Stimulated activated naive CD8-positive, alpha-beta T cell treated with anti-CD3 and anti-CD28 coated beads, Interleukin-15, amount 100 ng/mL, for 72 hours (primary cell): ENCODE measurements around the gene CLEC4D.
"Not testable (repeated sequence)": the region's sequence is repeated elsewhere in the genome, so short reads cannot be mapped to it uniquely, and the experiment has no call there.

Experiments used
- ATAC-seq: fragments of 150-1000 bp; cut with Tn5 transposase; 2 replicates; pipeline ENCODE4 v1.10.0; 2021; ENCODE audit warnings: mild to moderate bottlenecking, moderate library complexity
- DNase-seq, 2 donors: peaks; one replicate each; pipeline ENCODE4 v3.0.0; 2021 to 2022
- H3K27ac Mint-ChIP-seq, 2 donors: one replicate each; pipeline ENCODE4 v1.8.0; 2022; ENCODE audit warnings: mild to moderate bottlenecking in 2 of 2, mixed read lengths in 2 of 2, moderate library complexity in 2 of 2
- H3K27me3 Mint-ChIP-seq: one replicate; pipeline ENCODE4 v1.8.0; 2022; ENCODE audit warnings: mixed read lengths
- H3K4me1 Mint-ChIP-seq: one replicate; pipeline ENCODE4 v1.8.0; 2022; ENCODE audit warnings: mild to moderate bottlenecking, mixed read lengths
- H3K4me3 Mint-ChIP-seq, 2 donors: one replicate each; pipeline ENCODE4 v1.8.0; 2022; ENCODE audit warnings: mild to moderate bottlenecking in 2 of 2, mixed read lengths in 2 of 2, moderate library complexity in 1 of 2
- H3K9me3 Mint-ChIP-seq, 2 donors: one replicate each; pipeline ENCODE4 v1.8.0; 2022; ENCODE audit warnings: mixed read lengths in 2 of 2

CLEC4D gene

DNA sequence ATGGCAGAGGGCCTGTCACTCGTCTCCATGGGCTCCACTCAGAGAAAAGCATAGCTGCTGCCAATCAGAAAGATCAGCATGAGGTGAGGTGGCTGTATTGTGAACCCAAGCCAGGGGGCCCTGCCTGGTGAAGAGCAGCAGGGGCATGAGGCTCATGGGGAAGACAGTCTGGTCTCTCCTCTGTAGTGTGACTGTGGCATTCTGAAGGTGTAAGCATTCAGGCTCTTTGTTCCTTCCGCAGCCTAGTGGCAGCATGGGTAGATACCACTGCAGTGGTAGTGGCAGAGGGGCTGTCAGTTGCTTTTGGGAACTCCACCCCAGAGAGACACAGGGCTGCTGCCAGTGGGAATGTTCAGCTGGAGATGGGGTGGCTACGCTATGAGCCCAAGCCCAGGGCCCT, 5.1 kb upstream of the CLEC4D start:
- DNase-seq (no peak), ATAC-seq (no peak)
- Mint-ChIP-seq H3K4me1 (peaks cover 6% of the 10 kb centered on the region), H3K27me3 (peaks cover 12% of the 10 kb centered on the region), H3K9me3 (no peaks in the 10 kb centered on the region), H3K27ac (no peak overlapping the region), H3K4me3 (no peak overlapping the region)

DNA sequence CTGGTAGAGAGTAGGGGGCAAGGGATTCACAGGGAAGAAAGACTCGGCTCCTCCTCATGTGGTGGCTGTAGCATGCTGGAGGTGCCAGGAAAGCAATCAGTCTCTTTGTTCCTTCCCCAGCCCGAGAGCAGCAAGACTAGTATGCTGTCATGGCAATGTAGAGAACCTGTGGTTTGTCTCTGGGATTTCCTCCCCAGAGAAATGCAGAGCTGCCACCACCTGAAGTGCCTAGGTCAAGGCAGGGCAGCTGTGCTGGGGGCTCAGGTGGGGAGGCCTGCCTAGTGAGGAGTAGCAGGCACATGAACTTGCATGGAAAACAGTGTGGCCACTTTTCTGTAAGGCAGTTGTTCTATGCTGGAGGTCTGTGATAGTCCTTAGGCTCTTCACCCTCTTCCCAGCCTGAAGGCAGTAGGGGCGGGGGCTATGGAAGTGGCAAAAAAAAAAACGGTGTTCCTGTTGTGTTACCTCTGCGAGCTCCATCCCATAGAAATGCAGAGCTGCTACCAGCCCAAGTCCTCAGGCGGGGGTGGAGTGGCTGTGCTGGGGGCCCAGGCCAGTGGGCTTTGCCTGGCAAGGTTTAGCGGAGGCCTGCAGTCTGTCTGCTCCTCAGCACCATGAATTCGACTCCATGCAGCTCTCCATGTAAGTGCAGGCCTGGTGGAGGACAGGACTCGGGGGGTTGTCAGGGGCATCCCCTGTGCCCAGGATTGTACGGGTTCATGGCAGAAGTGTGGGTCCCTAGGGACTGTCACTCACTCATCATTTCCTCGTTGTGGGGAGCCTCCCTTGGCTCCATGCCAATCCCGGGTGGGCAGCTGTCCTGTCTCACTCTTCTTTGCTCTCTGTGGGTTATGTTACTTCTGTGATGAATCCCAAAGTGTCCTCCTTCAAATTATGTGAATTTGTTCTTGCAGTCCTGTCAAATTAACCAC, 4.1 kb upstream of the CLEC4D start:
- Mint-ChIP-seq H3K27ac (peak overlapping the region in 1 of 2 donors; percentile 5), H3K27me3 (peaks cover 17% of the 10 kb centered on the region), H3K9me3 (no peaks in the 10 kb centered on the region), H3K4me1 (peaks cover 6% of the 10 kb centered on the region), H3K4me3 (no peak overlapping the region)
- no peak for ATAC-seq
- DNase-seq, result no peak

DNA sequence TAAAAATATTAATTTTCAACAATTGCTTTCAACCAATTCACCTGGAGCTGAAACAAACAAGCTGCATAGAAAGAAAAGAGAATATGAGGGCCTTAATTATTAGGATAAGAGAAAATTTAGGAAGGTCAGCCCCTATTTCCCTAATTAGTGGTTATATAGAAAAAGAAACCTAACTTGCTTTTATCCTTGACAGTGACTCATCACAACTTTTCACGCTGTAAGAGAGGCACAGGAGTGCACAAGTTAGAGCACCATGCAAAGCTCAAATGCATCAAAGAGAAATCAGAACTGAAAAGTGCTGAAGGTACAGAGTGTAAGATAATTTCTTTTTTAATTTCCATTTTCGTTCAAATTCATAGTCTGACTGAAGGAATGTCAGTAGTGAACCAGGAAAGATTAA, 4.7 kb downstream of the CLEC4D start:
- Mint-ChIP-seq H3K4me3 (no peak overlapping the region), H3K4me1 (no peaks in the 10 kb centered on the region), H3K27ac (no peak overlapping the region), H3K9me3 (no peaks in the 10 kb centered on the region), H3K27me3 (peaks cover 48% of the 10 kb centered on the region)
- no peak for ATAC-seq
- DNase-seq, result no peak

DNA sequence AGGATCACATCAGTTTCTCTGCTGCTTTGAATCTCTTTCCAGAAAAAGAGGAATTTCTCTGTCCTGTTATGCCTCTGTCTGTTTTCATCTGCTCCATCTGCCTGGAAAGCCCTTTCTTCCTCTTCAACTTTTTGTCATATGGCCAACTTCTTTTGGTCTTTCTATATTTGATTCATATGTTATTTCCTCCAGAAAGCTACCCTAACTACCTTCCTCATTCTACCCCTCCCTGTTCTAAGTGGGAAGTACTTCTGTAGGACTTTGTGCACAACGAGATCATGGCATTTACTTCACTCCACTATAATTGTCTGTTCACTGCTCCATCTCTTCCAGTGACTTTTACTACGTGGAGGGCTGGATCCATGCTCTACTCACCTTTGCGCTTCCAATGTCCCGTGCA, 5.9 kb downstream of the CLEC4D start:
- ATAC-seq (no peak), DNase-seq (no peak)
- no peak overlapping the region for H3K4me3 Mint-ChIP-seq
- H3K27me3 Mint-ChIP-seq, result peaks cover 50% of the 10 kb centered on the region
- no peaks in the 10 kb centered on the region for H3K4me1 Mint-ChIP-seq
- H3K9me3 Mint-ChIP-seq, result peaks cover 0 to under 1% of the 10 kb centered on the region in 2 donors
- H3K27ac Mint-ChIP-seq, result no peak overlapping the region

DNA sequence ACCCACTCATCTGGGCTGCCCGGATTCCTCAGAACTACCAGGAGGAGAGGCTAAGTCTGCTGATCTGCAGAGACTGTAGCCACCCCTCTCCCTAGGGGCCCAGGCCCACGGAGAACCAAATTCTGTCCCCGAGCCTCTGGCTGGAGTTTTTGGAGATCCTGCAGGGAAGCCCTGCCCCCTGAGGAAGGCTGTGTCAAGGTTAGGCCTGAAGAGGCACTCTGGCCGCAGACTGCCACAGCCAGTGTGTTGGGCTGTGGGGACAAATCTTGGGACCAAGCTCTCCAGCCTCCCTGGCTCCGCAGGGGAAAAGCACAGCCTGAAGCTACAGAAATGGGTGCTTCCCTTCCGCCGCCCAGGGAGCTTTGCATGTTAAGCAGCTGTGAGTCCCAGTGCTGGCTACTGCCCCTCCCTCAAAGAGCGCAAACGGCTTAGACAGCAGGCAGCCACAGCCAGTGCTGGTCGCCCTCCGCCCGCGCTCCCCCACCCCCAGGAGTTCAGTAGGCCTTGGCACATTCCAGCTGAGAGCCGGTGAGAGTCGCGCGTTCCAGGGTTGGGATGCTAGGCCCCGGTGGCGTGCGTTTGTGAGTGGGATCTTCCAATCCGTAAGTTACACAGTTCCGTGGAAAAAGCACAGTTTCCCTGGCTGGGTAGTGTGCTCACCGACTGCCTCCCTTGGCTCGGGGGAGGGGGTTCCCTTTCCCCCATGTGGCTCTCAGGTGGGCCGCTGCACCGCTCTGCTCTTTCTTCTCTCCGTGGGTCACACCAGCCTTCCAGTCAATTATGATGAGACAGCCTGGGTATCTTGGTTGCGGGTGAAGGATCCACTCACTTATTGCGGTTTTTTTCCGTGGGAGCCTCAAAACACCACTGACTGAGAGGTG, 14.2 kb downstream of the CLEC4D start:
- Mint-ChIP-seq H3K9me3 (peaks cover 14 to 16% of the 10 kb centered on the region in 2 donors), H3K27me3 (peaks cover 38% of the 10 kb centered on the region), H3K4me3 (no peak overlapping the region), H3K4me1 (no peaks in the 10 kb centered on the region), H3K27ac (no peak overlapping the region)
- DNase-seq, result no peak
- no peak for ATAC-seq

DNA sequence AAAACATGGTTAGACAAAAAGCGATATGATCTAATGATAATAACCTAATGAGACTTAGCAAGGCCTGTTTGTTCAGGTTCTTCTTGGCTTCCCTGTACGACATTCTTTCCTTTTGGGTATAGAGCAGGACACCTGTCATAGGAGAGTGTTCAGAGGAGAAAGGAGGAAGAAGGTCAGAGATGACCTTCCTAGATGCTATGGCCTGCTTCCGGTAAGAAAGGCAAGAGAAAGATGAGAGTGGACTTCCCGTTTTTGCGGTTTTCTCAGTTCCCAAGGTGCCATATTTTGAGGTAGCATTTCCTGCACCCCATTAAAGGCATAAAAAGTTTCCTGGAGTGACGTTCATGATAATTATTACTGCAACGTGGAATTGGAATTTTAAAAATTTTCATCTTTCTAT, 18.7 kb downstream of the CLEC4D start:
- no peak overlapping the region for H3K27ac Mint-ChIP-seq
- DNase-seq, result no peak
- peaks cover 25% of the 10 kb centered on the region for H3K27me3 Mint-ChIP-seq
- ATAC-seq, result no peak
- no peaks in the 10 kb centered on the region for H3K9me3 Mint-ChIP-seq
- no peak overlapping the region for H3K4me3 Mint-ChIP-seq
- H3K4me1 Mint-ChIP-seq, result no peaks in the 10 kb centered on the region

DNA sequence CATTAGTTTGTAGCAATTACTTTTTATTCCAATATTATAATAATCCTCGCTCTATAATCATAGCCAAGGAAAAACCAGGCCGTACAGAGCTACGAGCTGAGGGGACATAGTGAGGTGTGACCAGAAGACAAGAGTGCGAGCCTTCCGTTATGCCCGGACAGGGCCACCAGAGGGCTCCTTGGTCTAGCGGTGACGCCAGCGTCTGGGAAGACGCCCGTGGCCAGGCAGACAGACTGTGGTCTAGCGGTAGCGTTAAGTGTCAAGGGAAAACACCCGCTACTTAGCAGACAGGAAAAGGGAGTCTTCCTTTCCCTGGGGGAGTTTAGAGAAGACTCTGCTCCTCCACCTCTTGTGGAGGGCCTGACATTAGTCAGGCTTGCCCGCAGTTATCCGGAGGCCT, 24.5 kb downstream of the CLEC4D start:
- not testable (repeated sequence) for ATAC-seq, H3K4me3 Mint-ChIP-seq, H3K9me3 Mint-ChIP-seq, H3K27ac Mint-ChIP-seq, DNase-seq
- peaks cover 57% of the 10 kb centered on the region for H3K27me3 Mint-ChIP-seq
- peaks cover 16% of the 10 kb centered on the region for H3K4me1 Mint-ChIP-seq

DNA sequence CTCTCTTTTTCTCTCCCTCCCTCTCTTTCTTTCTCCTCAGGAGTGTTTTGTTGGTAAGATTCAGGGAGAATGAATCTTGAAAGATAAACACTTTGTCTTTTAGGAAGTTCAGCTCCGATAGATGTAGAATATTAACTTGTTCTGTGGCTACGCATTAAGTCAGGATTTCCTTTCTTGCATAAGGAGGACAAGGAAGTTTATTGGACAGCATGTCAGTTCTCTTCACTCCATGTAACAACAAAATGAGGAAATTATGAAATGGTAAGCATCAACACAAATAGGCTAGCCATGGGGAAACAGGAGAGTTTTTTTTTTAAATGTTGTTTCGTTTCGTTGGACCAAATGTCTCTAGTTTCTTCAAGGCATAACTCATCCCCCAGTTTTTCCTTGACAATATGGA, 27.5 kb downstream of the CLEC4D start, which contains the start of gene CLEC4E:
CLEC4E (minus strand) TSS at position 75 of the 400 bp plus-strand sequence. CDS start 108 bp downstream, outside the sequence.
- H3K27ac Mint-ChIP-seq, H3K9me3 Mint-ChIP-seq, DNase-seq, ATAC-seq, H3K4me3 Mint-ChIP-seq: not testable (repeated sequence)
- H3K4me1 Mint-ChIP-seq, result peaks cover 16% of the 10 kb centered on the region
- peaks cover 38% of the 10 kb centered on the region for H3K27me3 Mint-ChIP-seq

DNA sequence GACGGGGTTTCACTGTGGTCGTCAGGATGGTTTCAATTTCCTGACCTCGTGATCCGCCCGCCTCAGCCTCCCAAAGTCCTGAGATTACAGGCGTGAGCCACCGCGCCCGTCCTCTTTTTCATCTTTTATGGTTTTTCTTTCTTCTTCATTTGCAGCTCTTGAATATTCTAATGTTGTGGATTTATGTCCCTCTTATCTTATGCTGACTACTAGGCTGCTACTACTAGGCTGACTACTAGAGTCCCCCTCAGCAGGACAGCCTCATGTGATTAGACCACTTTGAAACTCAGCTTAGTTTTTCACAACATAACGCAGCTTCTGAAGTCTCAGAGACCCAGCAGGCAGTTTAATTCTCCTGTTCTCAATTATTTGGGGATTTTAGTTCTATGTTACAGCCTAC, 28.3 kb downstream of the CLEC4D start:
- H3K27ac Mint-ChIP-seq, result no peak overlapping the region
- H3K27me3 Mint-ChIP-seq, result peaks cover 38% of the 10 kb centered on the region
- ATAC-seq, result no peak
- peaks cover 16% of the 10 kb centered on the region for H3K4me1 Mint-ChIP-seq
- DNase-seq, result no peak
- H3K4me3 Mint-ChIP-seq, result no peak overlapping the region
- peaks cover 0 to 6% of the 10 kb centered on the region in 2 donors for H3K9me3 Mint-ChIP-seq

DNA sequence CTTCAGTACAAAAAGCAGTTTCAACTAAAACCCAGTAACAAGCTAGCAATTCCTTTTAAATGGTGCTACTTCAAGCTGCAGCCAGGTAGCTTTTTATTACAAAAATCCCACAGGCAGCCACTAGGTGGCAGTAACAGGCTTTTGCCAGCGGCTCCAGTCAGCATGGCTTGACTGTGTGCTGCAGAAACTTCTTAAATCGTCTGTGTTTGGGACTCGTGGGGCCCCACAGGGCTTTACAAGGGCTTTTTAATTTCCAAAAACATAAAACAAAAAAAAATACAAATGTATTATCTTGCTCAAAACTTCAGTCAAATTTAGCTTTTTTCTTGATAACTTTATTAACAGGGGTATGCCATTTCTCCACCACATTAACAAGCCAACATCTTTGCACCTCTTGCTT, 31.0 kb downstream of the CLEC4D start:
- H3K27ac Mint-ChIP-seq, result no peak overlapping the region
- DNase-seq, result peak; percentile 70 to 71

DNA sequence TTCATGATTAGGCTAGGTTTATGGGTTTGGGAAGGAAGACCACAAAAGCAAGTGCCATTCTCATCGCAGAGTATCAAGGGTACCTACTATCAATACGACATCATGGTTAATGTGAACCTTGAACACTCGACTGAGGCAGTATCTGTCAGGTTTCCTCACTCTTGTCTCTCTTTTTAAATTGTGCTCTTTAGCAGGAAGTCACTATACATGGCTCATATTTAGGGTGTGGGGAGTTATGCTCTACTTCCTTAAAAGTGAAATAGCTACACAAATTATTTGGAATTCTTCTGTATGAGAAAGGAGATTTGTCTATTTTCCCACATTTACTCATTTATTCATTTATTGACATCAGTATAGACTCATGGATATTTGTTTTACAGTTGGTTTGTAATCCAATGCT, 33.3 kb downstream of the CLEC4D start:
- peaks cover 0 to 3% of the 10 kb centered on the region in 2 donors for H3K9me3 Mint-ChIP-seq
- H3K27me3 Mint-ChIP-seq, result peaks cover 4% of the 10 kb centered on the region
- H3K27ac Mint-ChIP-seq, result no peak overlapping the region
- H3K4me1 Mint-ChIP-seq, result peaks cover 5% of the 10 kb centered on the region
- ATAC-seq (no peak), DNase-seq (no peak)
- no peak overlapping the region for H3K4me3 Mint-ChIP-seq

More for the DNA sequence above, 31.0 kb downstream of the CLEC4D start:
- H3K9me3 Mint-ChIP-seq, result peaks cover 0 to 6% of the 10 kb centered on the region in 2 donors
- no peak overlapping the region for H3K4me3 Mint-ChIP-seq
- peaks cover 27% of the 10 kb centered on the region for H3K27me3 Mint-ChIP-seq
- peaks cover 16% of the 10 kb centered on the region for H3K4me1 Mint-ChIP-seq
- peak; percentile 80 for ATAC-seq

DNA sequence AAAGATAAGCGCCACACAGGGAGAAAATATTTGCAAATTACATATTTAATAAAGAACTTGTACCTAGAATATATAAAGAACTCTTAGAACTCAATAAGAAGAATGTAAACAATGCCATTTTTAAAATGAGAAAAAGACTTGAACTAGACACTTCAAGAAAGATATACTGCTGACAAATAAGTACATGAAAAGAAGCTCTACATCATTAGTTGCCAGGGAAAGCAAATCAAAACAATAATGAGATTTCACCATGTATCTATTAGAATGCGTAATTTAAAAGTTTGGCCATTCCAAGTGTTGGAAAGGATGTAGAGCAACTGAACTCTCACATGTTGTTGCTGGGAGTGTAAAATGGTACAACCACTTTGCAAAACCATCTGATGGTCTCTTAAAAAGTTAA, 34.3 kb downstream of the CLEC4D start:
- Mint-ChIP-seq H3K9me3 (no peaks in the 10 kb centered on the region), H3K27me3 (no peaks in the 10 kb centered on the region), H3K27ac (no peak overlapping the region), H3K4me3 (no peak overlapping the region), H3K4me1 (no peaks in the 10 kb centered on the region)
- ATAC-seq (no peak), DNase-seq (no peak)

DNA sequence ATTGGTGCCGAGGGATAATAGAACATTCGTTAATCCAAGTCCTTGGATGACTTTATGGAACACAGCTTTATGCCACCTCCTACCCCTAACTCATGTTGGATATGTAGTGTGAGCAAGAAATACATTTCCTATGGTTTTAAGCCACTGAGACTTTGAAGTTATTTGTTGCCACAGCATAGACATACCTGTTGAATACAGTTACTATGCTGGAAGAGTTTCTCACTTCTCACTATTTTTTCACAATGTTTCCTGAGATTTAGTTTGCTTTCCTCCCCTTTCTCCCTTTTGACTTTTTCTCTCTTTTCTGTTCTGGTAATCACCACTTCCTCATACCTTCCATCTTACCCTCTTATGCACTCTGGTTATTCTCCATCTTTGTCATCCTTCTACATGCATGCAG, 34.9 kb downstream of the CLEC4D start:
- no peaks in the 10 kb centered on the region for H3K27me3 Mint-ChIP-seq
- H3K27ac Mint-ChIP-seq, result no peak overlapping the region
- DNase-seq (no peak), ATAC-seq (no peak)
- H3K4me1 Mint-ChIP-seq, result no peaks in the 10 kb centered on the region
- no peak overlapping the region for H3K4me3 Mint-ChIP-seq
- H3K9me3 Mint-ChIP-seq, result no peaks in the 10 kb centered on the region

DNA sequence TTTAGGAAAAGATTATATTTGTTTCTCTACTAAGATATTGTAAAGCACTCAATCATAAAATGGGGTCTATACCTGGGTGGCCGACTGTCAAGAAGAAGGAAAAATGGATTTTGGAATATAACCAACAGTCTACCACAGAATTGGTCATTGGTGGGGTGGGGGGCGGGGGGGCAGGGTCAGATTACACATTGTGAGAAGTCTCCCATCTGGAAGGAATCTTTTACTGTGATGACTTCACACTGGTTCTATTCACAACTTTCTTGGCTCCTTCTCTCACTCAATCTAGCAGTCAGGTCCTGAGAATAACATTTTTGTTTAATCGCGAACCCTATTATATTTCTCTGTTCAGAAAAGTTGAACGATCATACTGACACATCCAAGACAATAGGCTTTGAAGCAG, 36.1 kb downstream of the CLEC4D start:
- DNase-seq (no peak), ATAC-seq (no peak)
- Mint-ChIP-seq H3K27me3 (no peaks in the 10 kb centered on the region), H3K27ac (no peak overlapping the region), H3K4me3 (no peak overlapping the region), H3K9me3 (no peaks in the 10 kb centered on the region), H3K4me1 (no peaks in the 10 kb centered on the region)

DNA sequence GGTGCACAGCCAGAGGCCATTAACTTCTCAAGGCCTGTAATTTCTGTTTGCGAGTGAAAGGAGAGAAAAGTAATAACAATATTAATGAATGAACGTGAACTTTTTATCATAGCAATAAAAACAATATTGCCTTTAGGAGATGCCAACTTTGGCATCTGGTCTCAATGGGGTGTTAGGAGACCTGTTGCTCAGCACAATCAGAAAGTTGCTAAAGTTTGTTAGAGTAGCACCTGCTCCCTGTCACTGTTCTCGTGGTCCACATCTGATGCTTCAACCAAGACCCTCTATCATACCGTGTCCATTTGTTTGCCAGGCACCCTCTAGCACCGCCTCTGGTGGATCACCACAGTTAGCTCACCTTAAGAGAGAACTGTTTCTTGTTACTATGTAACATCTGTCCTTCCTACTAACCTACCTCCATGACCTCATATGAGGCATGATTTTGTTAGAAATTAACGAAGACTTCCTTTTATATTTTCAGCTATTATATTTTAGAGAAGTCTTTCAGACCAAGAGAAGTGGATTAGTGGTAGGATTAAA, 39.9 kb downstream of the CLEC4D start:
- no peaks in the 10 kb centered on the region for H3K27me3 Mint-ChIP-seq
- H3K27ac Mint-ChIP-seq, result no peak overlapping the region
- no peak for DNase-seq
- no peaks in the 10 kb centered on the region for H3K9me3 Mint-ChIP-seq
- no peak for ATAC-seq
- peaks cover 5% of the 10 kb centered on the region for H3K4me1 Mint-ChIP-seq
- no peak overlapping the region for H3K4me3 Mint-ChIP-seq
